ENCODE data around the gene ZBTB5. TPM values are rescaled to one million over a fixed set of nuclear protein-coding genes. Genes with fewer than 3 reads are reported as not detected.

ZBTB5 gene
- total RNA-seq, 1 experiment from 2014 or later = 9.1 TPM

DNA sequence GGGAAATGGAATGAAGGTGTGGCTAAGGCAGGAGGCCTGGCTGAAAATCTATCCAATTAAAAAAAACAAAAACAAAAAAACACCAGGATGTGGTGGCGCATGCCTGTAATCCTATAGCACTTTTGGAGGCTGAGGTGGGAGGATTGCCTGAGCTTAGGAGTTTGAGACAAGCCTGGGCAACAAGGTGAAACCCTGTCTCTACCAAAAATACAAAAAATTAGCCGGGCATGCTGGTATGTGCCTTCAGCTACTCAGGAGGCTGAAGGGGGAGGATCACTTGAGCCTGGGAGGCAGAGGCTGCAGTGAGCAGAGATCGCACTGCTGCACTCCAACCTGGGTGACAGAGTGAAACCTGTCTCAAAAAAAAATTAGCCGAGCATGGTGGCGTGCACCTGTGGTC is 21.7 kb downstream of the ZBTB5 start:
- Histone ChIP-seq H3K18ac (ENCODE audit: insufficient read length, low read depth, low read length) (no peak overlapping the region), H2BK12ac (ENCODE audit: insufficient read length, low read depth, low read length) (no peak overlapping the region), H3K27me3 (ENCODE audit: insufficient read depth, low read length) (no peaks in the 10 kb centered on the region), H4K20me1 (ENCODE audit: control insufficient read depth, insufficient read depth, insufficient read length) (no peaks in the 10 kb centered on the region), H3K56ac (ENCODE audit: insufficient read length, low read depth, low read length) (no peak overlapping the region), H4K91ac (ENCODE audit: insufficient read length, low read depth, low read length) (no peak overlapping the region), H2AFZ (ENCODE audit: low read length) (no peak overlapping the region), H3K4ac (ENCODE audit: low read depth, low read length) (no peak overlapping the region), H3K9me3 (ENCODE audit: control insufficient read depth, low read depth, low read length) (no peaks in the 10 kb centered on the region), H2BK5ac (ENCODE audit: insufficient read length, low read length) (no peak overlapping the region), H3K27ac (ENCODE audit: insufficient read length, low read depth, low read length) (no peak overlapping the region), H4K5ac (ENCODE audit: insufficient read length, low read depth, low read length) (no peak overlapping the region), H3K4me2 (ENCODE audit: insufficient read depth, insufficient read length, low read length) (no peak overlapping the region), H3K9ac (ENCODE audit: extremely low read depth, insufficient read length, low read length) (no peak overlapping the region), H3K14ac (ENCODE audit: insufficient read depth, low read length) (no peak overlapping the region), H3K79me1 (ENCODE audit: insufficient read depth, low read depth, low read length, poor library complexity, severe bottlenecking) (peaks cover 19% of the 10 kb centered on the region), H2AK5ac (ENCODE audit: insufficient read length, low read length) (no peak overlapping the region), H2BK20ac (ENCODE audit: low read depth, low read length, poor library complexity, severe bottlenecking) (no peak overlapping the region), H3T11ph (ENCODE audit: low read length) (no peak overlapping the region), H2BK120ac (ENCODE audit: low read depth, low read length, poor library complexity, severe bottlenecking) (no peak overlapping the region), H4K8ac (replicated peaks; ENCODE audit: insufficient read length, low read depth, low read length) (no peak overlapping the region), H3K23me2 (ENCODE audit: insufficient read length, low read depth, low read length, poor library complexity, severe bottlenecking) (no peaks in the 10 kb centered on the region), H3K79me2 (ENCODE audit: insufficient read depth, low read length) (peaks cover 2% of the 10 kb centered on the region), H3K23ac (ENCODE audit: insufficient read length, low read depth, low read length) (no peak overlapping the region), H3K4me1 (ENCODE audit: insufficient read depth, low read length) (no peaks in the 10 kb centered on the region), H2BK15ac (ENCODE audit: low read depth, low read length) (no peak overlapping the region)
- H3K27me3 Mint-ChIP-seq (ENCODE audit: low read depth) = no peaks in the 10 kb centered on the region; the same call in 1 of the 2 replicates
- no peak overlapping the region for H3K4me3 Mint-ChIP-seq
- no CpG with 5 or more reads among the region's 5 CpGs for WGBS (ENCODE audit: extremely low coverage, insufficient read length, low lambda C conversion rate)
- no peaks in the 10 kb centered on the region for H3K9me3 Mint-ChIP-seq
- peak overlapping the region in 1 of 3 experiments; percentile 57; a peak in 1 of 7 replicates for H3K27ac Mint-ChIP-seq
- H3K36me3 Mint-ChIP-seq (ENCODE audit: insufficient read depth in 1 of 3, low read depth in 3 of 3) = peaks cover 23 to 50% (median 45%) of the 10 kb centered on the region in 3 experiments; a peak in 6 of 7 replicates
- DNase-seq = no peak
- TF ChIP-seq, protein P1, sequence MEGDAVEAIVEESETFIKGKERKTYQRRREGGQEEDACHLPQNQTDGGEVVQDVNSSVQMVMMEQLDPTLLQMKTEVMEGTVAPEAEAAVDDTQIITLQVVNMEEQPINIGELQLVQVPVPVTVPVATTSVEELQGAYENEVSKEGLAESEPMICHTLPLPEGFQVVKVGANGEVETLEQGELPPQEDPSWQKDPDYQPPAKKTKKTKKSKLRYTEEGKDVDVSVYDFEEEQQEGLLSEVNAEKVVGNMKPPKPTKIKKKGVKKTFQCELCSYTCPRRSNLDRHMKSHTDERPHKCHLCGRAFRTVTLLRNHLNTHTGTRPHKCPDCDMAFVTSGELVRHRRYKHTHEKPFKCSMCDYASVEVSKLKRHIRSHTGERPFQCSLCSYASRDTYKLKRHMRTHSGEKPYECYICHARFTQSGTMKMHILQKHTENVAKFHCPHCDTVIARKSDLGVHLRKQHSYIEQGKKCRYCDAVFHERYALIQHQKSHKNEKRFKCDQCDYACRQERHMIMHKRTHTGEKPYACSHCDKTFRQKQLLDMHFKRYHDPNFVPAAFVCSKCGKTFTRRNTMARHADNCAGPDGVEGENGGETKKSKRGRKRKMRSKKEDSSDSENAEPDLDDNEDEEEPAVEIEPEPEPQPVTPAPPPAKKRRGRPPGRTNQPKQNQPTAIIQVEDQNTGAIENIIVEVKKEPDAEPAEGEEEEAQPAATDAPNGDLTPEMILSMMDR (conservative IDR thresholded peaks at IDR 0.05) = no peak
- peaks cover 2 to 10% of the 10 kb centered on the region in 2 experiments; a peak in 1 of 4 replicates for H3K4me1 Mint-ChIP-seq

Data from H9 (cell line).